NCI-H2029 treated with DMSO at 0.1 percent for 48 hours (cell line): ENCODE measurements around the gene FANCD2OS.
"Not testable (repeated sequence)": the region's sequence is repeated elsewhere in the genome, so short reads cannot be mapped to it uniquely, and the experiment has no call there.

Experiments used
- DNase-seq: peaks from one replicate; lab custom pipeline; 2025; lab: John Stamatoyannopoulos, UW

FANCD2OS gene

DNA sequence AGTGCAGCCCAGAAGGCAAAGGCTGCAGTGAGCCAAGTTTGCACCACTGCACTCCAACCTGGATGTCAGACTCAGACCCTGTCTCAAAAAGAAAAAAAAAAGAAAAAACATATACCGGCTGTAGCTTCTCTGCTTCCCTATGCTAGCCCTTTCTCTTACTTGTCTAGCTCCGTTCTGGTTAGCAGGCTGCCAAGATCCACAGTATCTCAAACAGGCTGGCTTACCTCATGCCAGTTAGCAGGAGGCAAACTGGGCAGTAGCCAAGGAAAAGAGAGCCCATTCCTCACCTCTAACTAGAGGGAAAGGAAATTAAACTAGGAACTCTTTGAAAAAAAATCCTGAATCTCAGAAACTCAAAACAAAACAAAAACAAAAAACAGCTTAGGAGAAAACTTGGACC, 16.7 kb downstream of the FANCD2OS start:
- DNase-seq, result not testable (repeated sequence)

DNA sequence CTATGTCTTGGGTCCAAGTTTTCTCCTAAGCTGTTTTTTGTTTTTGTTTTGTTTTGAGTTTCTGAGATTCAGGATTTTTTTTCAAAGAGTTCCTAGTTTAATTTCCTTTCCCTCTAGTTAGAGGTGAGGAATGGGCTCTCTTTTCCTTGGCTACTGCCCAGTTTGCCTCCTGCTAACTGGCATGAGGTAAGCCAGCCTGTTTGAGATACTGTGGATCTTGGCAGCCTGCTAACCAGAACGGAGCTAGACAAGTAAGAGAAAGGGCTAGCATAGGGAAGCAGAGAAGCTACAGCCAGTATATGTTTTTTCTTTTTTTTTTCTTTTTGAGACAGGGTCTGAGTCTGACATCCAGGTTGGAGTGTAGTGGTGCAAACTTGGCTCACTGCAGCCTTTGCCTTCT, 17.3 kb downstream of the FANCD2OS start:
- DNase-seq, result not testable (repeated sequence)

DNA sequence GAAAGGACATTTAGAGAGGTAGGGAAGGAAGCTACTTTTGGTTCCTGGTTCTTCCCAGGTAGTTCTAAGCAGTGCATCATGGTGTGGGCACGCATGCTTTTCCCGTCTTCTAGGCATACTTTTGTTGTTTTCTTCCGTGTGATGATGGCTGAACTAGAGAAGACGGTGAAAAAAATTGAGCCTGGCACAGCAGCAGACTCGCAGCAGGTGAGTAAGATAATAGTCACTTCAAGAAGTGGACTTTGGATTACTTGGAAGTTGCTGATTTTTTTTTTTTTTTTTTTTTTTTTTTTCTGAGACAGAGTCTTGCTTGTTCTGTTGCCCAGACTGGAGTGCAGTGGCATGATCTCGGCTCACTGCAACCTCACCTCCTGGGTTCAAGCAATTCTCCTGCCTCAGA, 17.9 kb downstream of the FANCD2OS start:
- DNase-seq, result no peak

DNA sequence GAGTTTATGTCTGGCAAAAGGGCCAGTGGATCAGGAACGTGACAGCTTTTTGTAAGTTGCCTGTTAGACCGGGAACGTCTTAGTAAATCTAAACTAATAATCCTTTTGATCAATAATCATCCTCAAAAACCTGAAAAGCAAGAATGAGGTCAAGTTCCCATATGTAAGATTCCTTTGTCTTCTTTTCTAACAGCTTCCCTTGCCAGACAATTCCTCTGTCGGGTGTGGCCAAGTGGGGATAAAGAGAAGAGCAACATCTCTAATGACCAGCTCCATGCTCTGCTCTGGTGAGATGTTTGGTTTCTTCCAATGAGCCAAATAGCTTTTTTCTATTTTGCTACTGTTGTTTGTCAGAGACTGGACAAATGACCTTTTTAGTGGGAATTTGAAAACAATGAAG, 19.8 kb downstream of the FANCD2OS start:
- no peak for DNase-seq

DNA sequence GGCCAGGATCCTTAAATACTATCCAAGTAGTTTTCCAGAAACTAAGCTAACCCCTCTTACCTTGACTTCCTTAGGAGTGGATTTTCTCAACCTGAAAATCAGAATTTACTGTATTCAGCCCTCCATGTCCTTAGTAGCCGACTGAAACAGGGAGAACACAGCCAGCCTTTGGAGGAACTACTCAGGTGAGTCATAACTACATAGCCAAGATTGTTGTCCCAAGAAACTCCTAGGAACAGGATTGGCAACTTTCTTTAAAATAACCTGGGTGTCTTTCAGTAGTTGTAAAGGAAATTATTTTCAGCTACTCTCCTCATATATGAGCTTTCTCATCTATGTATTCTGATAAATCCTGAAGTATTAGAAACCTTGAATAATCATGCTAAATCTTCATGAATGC, 22.3 kb downstream of the FANCD2OS start:
- DNase-seq, result no peak

DNA sequence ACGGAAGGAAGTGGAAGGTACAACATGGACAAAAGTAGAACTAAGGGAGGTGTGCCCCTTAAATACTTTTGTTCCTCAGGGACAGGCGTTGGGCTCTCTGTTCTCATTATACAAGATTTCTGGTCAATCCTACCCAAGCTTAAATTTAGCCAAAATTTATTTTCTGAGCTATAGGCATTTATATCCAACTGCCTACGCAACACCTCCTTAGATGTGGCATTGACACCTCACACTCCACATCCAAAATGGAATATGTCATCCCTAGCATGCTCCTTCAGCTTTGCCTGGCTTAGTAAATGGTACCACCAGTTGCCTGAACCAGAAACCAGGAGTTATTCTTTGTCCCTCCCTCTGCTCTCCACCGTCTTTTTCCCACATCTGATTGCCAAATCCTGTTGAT, 26.2 kb downstream of the FANCD2OS start:
- no peak for DNase-seq

DNA sequence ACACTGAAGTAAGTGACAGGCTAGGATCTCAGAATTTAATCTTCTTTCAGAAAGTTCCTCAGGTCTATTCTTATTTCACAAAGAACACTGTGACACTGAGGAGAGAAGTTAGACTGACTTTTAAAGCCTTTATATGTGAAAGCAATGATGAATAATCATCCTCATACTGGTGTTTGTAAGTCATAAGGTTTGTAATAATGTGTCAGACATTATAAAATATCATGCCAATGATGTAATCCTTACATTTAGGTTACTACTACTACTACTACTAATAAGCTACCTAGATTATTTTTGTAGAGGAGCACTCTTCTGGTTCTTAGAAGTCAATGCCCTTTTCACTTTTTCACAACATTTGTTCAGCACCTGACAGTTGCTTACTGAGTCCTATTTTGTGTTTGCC, 33.4 kb downstream of the FANCD2OS start:
- DNase-seq, result no peak

DNA sequence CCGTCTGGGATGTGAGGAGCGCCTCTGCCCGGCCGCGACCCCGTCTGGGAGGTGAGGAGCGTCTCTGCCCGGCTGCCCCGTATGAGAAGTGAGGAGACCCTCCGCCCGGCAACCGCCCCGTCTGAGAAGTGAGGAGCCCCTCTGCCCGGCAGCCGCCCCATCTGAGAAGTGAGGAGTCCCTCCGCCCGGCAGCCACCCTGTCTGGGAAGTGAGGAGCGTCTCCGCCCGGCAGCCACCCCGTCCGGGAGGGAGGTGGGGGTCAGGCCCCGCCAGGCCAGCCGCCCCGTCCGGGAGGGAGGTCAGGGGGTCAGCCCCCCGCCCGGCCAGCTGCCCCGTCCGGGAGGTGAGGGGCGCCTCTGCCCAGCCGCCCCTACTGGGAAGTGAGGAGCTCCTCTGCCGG, 38.0 kb downstream of the FANCD2OS start:
- DNase-seq, result not testable (repeated sequence)

DNA sequence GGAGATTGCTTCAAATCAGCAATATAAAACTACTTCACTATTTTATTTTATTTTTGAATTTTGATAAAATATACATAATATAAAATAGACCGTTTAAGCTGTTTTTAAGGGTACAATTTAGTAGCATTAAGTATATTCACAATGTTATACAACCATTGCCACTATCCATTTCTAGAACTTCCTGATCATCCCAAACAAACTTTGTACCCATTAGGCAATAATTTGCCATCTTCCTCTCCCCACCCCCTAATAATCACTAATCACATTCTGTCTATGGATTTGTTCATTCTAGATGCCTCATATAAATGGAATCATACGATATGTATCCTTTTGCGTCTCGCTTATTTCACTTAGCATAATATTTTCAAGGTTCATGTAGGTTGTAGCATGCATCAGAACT, 53.0 kb downstream of the FANCD2OS start:
- DNase-seq, result no peak
